Measurements from ENCODE around the gene RGS12. TPM values are rescaled to one million over a fixed set of nuclear protein-coding genes. Genes with fewer than 3 reads are reported as not detected.

The RGS12 gene
- total RNA-seq, 1 donor from 2014 or later, result 33.8 TPM

DNA sequence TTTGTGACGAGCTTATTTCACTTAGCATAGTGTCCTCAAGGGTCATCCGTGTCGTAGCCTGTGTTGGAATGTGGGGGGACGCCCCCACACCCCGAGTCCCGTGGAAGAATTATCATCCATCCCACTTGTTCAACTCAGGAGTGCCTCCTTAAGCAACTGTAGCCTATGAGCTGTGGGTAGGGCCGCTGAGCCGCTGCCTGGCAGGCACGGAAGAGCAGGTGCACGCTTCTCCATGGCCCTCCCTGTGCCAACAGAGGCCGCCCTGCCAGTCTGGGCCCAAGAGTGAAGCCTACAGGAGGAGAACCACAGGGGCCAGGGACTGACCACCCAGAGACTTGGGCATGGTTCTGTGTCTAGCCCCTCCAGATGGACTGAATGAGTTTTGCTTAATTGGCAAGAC lies 2.3 kb upstream of the RGS12 start:
- TF ChIP-seq, protein P1, sequence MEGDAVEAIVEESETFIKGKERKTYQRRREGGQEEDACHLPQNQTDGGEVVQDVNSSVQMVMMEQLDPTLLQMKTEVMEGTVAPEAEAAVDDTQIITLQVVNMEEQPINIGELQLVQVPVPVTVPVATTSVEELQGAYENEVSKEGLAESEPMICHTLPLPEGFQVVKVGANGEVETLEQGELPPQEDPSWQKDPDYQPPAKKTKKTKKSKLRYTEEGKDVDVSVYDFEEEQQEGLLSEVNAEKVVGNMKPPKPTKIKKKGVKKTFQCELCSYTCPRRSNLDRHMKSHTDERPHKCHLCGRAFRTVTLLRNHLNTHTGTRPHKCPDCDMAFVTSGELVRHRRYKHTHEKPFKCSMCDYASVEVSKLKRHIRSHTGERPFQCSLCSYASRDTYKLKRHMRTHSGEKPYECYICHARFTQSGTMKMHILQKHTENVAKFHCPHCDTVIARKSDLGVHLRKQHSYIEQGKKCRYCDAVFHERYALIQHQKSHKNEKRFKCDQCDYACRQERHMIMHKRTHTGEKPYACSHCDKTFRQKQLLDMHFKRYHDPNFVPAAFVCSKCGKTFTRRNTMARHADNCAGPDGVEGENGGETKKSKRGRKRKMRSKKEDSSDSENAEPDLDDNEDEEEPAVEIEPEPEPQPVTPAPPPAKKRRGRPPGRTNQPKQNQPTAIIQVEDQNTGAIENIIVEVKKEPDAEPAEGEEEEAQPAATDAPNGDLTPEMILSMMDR (conservative IDR thresholded peaks at IDR 0.05; ENCODE audit: low read depth, low read length), result no peak
- DNase-seq (ENCODE audit: low read depth), result no peak
- H3K4me3 ChIP-seq (ENCODE audit: low read depth, low read length), result no peak overlapping the region

- H3K4me3 ChIP-seq (ENCODE audit: low read depth, low read length), result no peak overlapping the region
- TF ChIP-seq, protein P1 (conservative IDR thresholded peaks at IDR 0.05; ENCODE audit: low read depth, low read length), result no peak
- DNase-seq (ENCODE audit: low read depth), result no peak
Measured at GRCh38 chr4:3290889-3291321, 1.9 kb upstream of the RGS12 start.

GRCh38 chr4:3291411-3291968 lies 1.3 kb upstream of the RGS12 start:
- no peak for DNase-seq (ENCODE audit: low read depth)
- TF ChIP-seq, protein P1 (conservative IDR thresholded peaks at IDR 0.05; ENCODE audit: low read depth, low read length), result no peak
- peak overlapping the region; percentile 81 for H3K4me3 ChIP-seq (ENCODE audit: low read depth, low read length)

DNA sequence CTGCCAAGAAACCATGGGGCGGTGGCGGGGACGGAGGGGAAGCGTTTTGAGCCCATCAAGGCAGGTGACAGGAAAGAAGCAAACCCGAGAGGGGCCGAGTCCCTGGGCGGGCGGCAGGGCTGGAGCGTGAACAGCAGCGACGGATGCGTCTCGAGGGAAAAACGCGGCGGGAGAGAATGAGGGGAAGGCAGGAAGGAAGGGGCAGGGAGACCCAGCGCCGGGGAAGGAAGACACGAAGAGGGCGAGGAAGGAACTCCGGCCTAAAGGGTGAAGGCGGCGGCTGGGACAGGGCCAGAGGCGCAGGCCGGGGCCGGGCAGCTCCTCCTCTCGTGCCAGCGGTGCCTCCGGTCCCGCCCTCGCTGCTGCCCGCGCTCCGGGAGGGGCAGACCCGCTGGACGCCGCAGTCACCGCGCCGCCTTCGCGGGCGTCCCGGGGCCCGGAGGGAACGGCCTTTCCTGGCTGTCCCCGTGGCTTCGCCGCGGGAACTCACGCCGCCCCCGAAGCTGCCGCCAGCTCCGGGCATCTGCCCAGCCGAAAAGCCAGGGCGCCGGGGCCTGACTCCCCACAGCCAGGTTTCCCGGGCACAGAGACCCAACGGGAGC lies 751 bp upstream of the RGS12 start:
- TF ChIP-seq, protein P1 (conservative IDR thresholded peaks at IDR 0.05; ENCODE audit: low read depth, low read length), result no peak
- DNase-seq (ENCODE audit: low read depth), result no peak
- peak overlapping the region; percentile 81 for H3K4me3 ChIP-seq (ENCODE audit: low read depth, low read length)

DNA sequence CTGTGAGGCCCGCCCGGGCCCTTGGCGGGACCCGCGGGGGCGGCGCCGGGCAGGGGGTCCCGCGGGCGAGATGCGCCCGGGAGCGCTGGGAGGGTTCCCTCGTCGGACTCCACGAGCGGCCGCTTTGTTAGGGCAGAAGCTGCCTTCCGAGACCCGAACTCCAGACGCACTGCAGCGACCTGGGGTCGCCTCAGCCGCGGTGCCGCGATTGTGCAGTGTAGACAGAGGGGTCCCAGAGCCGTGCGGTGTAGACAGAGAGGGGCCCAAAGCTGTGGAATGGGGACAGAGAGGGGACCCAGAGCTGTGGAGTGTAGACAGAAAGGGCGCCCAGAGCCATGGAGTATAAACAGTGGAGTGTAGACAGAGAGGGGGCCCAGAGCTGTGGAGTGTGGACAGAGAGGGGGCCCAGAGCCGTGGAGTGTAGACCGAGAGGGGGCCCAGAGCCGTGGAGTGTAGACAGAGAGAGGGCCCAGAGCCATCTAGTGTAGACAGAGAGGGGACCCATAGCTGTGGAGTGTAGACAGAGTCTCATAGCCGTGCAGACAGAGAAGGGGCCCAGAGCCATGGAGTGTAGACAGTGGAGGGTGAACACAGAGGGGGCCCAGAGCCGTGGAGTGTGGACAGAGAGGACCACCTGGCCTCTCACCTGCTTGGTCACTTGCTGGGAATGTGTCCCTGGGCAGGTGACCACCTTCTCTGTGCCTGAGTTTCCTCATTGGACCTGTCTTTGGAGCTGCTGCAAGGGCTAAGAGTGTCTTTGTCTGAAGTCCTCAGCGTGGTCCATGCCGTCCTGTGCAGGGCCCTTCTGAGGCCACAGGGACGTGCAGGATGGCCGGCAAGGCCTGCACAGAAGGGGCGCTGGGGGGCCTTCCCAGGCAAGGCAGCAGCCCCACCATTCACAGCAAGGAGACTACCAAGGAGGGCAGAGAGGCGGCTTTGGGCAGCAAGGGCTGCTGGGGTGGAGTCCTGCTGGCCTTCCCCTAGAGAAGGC lies 875 bp downstream of the RGS12 start:
- TF ChIP-seq, protein P1 (conservative IDR thresholded peaks at IDR 0.05; ENCODE audit: low read depth, low read length), result no peak
- no peak for DNase-seq (ENCODE audit: low read depth)
- H3K4me3 ChIP-seq (ENCODE audit: low read depth, low read length), result peak overlapping the region; percentile 82

GRCh38 chr4:3294401-3295241 lies 1.8 kb downstream of the RGS12 start:
- DNase-seq (ENCODE audit: low read depth), result no peak
- H3K4me3 ChIP-seq (ENCODE audit: low read depth, low read length), result no peak overlapping the region
- TF ChIP-seq, protein P1 (conservative IDR thresholded peaks at IDR 0.05; ENCODE audit: low read depth, low read length), result no peak
